Spinal cord (tissue), 10 donors: ENCODE data around the gene KRT33B. TPM values are rescaled to one million over a fixed set of nuclear protein-coding genes. Genes with fewer than 3 reads are reported as not detected.
"Not testable (repeated sequence)": the region's sequence is repeated elsewhere in the genome, so short reads cannot be mapped to it uniquely, and the experiment has no call there.

Source experiments
- DNase-seq, 6 donors: peaks; one replicate each; pipeline versions ENCODE4 v3.0.0 to v3.0.0-alpha.2; 2013 to 2015; ENCODE audit warnings: low spot score in 6 of 6, low read depth in 4 of 6
- H3K27ac ChIP-seq: one replicate; pipeline ENCODE4 v1.5.1; 2013; ENCODE audit warnings: low read depth, low read length, control low read depth
- H3K27me3 ChIP-seq: one replicate; pipeline ENCODE4 v1.6.1; 2013; ENCODE audit warnings: low read length; ENCODE audit not compliant: control insufficient read depth, insufficient read depth
- H3K36me3 ChIP-seq: one replicate; pipeline ENCODE4 v1.6.1; 2013; ENCODE audit warnings: low read length; ENCODE audit not compliant: control insufficient read depth, insufficient read depth
- H3K4me1 ChIP-seq: one replicate; pipeline ENCODE4 v1.6.1; 2013; ENCODE audit warnings: low read length; ENCODE audit not compliant: control insufficient read depth, insufficient read depth
- H3K4me3 ChIP-seq: one replicate; pipeline ENCODE4 v1.5.1; 2013; ENCODE audit warnings: low read depth, low read length, control low read depth
- H3K9me3 ChIP-seq: one replicate; pipeline ENCODE4 v1.6.1; 2013; ENCODE audit warnings: low read length; ENCODE audit not compliant: control insufficient read depth, insufficient read depth
- WGBS: methylation state at CpG from one replicate; pipeline ENCODE4 v1.1.5; 2013; ENCODE audit warnings: missing lambda C conversion rate; ENCODE audit not compliant: insufficient coverage; 5-methylcytosine and 5-hydroxymethylcytosine counted together
- polyA plus RNA-seq, 2 donors: library from polyadenylated mRNA; unstranded; fragments of 120-200 nt; gene quantifications; one replicate each; pipeline ENCODE4 v1.2.1, GENCODE V29; 2013; ENCODE audit not compliant: insufficient read length in 2 of 2
- total RNA-seq, 2 donors: library from RNA; depleted of rRNA in 1 of 2; stranded (reverse); fragments of 120-200 nt in 1 of 2; fragments of >200 nt in 1 of 2; gene quantifications; one replicate each; pipeline versions ENCODE4 v1.2.3 to v1.2.4, GENCODE V29; 2013 to 2014
- donor health status: healthy.

Gene KRT33B
- total and polyA plus RNA-seq, 4 donors: 0.20 to 0.44 TPM; not detected in 2

DNA sequence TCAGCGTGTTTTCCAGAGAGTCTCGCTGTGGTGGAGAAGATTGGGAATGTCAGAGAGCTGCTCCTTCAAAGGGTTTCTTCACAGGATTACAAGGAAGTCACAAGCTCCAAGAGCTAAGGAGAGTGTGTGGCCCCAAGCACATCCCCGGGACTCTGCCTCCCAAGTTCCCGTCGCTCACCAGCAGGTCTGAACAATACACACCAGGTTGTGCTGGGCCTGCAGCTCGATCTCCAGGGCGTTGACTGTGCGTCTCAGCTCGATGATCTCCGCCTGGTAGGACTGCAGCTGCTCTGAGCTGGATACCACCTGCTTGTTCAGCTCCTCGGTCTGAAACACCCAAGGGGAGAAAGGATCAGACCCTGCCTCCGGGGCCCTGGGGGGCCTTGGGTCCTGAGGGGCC, 25.4 kb upstream of the KRT33B start:
- not testable (repeated sequence) for H3K27me3 ChIP-seq, H3K36me3 ChIP-seq, DNase-seq, H3K4me3 ChIP-seq, H3K4me1 ChIP-seq, H3K9me3 ChIP-seq, H3K27ac ChIP-seq
- 93% methylated on average over 8 of the region's 12 CpGs for WGBS

DNA sequence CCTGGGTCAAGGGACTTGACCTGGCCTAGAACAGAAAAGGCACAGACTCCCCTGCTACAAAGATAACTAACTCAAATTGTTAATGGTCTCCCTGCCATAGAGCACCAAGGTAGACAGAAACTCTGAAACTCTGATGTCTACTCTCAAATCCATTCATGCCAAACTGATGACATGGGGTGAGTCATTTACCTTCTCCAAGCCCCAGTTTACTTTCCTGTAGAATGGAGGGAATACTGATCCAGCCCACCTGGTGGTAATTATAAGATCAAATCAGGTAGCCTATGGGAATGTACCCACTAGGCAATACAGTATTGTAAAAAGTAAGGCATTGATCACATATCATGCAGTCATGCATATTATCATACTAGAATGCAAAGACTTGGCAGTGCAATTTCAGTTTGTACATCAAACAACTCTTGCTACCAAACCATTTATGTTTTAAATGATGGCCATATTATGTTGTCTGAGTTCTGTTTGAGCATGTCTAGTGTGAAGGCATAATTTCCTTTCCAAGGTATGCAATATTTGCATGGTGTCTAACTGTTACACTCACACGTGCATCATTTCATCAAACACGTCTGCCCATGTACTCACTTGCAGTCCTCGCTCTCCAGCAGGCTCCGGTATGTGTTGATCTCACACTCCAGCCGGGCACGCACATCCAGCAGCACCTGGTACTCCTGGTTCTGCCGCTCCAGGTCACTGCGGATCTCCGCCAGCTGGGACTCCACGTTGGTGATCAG, 24.8 kb upstream of the KRT33B start:
- no peak for DNase-seq
- WGBS: 89% methylated on average over 10 of the region's 10 CpGs
- Histone ChIP-seq H3K27ac (no peak overlapping the region), H3K4me3 (no peak overlapping the region), H3K27me3 (no peaks in the 10 kb centered on the region), H3K36me3 (no peaks in the 10 kb centered on the region), H3K4me1 (no peaks in the 10 kb centered on the region), H3K9me3 (no peaks in the 10 kb centered on the region)

DNA sequence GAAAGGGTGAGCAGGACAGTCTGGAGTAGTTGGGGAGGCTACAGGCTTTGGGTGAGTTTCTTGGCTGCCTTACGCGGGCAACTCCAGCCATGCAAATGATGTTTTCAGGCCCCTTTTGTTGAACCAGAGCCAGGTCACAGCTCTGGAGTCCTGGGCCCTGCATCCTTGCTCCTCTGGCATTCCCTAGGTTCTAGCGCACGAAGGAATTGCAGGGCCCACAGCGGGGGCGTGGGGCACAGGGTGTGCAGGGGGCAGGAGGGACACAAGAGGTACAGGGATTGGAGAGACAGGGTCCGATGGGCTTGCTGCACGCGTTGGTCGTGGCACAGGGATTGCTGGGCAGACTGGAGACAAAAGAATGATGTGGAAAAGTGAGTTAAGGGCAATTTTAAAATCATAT, 24.2 kb upstream of the KRT33B start:
- Histone ChIP-seq H3K27me3 (no peaks in the 10 kb centered on the region), H3K36me3 (no peaks in the 10 kb centered on the region), H3K9me3 (no peaks in the 10 kb centered on the region), H3K27ac (no peak overlapping the region), H3K4me3 (no peak overlapping the region), H3K4me1 (no peaks in the 10 kb centered on the region)
- no peak for DNase-seq
- WGBS: 84% methylated on average over 9 of the region's 10 CpGs

DNA sequence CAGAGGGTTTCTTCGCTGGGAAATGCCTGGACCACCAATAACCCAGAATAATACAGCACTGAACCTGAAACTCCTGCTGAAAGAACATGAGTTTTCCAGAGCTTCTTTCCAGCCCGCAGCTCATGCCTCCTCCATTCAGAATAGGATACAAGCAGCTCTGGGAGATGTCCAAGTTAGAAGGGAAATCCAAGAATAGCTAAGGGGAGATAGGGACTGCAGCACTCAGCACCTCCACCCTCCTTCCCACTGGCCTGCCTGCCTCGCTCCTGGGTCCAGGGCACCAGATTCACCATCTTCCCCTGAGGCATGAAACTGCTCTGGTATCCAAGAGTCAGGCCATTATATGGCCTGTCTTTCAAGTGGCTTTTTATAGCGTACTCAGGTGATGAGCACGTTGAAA, 23.7 kb upstream of the KRT33B start:
- Histone ChIP-seq H3K27me3 (no peaks in the 10 kb centered on the region), H3K4me3 (no peak overlapping the region), H3K9me3 (no peaks in the 10 kb centered on the region), H3K36me3 (no peaks in the 10 kb centered on the region), H3K4me1 (no peaks in the 10 kb centered on the region), H3K27ac (no peak overlapping the region)
- 33% methylated on average over 1 of the region's 5 CpGs for WGBS
- no peak for DNase-seq

DNA sequence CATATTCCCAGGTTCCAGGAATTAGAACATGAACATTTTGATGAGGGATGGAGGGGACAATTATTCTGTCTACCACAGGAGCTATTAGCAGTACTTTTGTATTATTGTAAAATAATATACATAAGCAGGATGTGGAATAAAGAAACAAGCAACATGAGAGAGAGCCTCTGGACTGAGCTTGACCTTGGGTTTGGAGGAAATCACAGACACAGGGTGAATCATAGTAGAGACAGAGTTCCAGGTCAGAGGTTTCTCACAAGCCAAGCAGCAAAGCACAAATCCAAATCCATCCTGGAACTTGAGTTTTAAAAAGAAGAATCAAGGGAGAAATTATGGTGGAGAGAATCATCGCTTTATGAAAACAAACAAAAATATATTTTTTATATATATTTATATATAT, 22.7 kb upstream of the KRT33B start:
- Histone ChIP-seq H3K4me1 (no peaks in the 10 kb centered on the region), H3K36me3 (no peaks in the 10 kb centered on the region), H3K27ac (no peak overlapping the region), H3K27me3 (no peaks in the 10 kb centered on the region), H3K9me3 (no peaks in the 10 kb centered on the region), H3K4me3 (no peak overlapping the region)
- DNase-seq: no peak
- WGBS: no CpG with 5 or more reads among the region's 1 CpG

DNA sequence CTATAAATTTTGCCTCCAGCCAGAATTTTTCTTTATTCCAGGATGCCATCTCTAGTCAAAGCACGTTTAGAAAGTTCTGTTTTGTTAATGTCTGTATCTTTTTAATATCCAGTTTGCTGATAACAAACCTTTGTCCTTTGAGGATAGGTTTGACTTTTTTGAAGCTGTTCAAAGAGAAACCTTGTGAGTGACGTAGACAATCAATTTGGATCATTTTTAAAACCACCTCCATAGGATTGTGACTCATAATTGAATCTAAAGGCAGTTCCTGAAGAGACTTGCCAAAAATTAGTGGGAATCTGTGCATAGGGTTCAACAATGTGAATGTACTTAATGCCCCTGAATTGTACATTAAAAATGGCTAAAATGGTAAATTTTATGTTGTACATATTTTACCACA, 21.9 kb upstream of the KRT33B start:
- DNase-seq: no peak
- H3K9me3 ChIP-seq: no peaks in the 10 kb centered on the region
- no peak overlapping the region for H3K27ac ChIP-seq
- H3K36me3 ChIP-seq: no peaks in the 10 kb centered on the region
- no peaks in the 10 kb centered on the region for H3K4me1 ChIP-seq
- WGBS: no CpG with 5 or more reads among the region's 2 CpGs
- no peak overlapping the region for H3K4me3 ChIP-seq
- H3K27me3 ChIP-seq: no peaks in the 10 kb centered on the region

DNA sequence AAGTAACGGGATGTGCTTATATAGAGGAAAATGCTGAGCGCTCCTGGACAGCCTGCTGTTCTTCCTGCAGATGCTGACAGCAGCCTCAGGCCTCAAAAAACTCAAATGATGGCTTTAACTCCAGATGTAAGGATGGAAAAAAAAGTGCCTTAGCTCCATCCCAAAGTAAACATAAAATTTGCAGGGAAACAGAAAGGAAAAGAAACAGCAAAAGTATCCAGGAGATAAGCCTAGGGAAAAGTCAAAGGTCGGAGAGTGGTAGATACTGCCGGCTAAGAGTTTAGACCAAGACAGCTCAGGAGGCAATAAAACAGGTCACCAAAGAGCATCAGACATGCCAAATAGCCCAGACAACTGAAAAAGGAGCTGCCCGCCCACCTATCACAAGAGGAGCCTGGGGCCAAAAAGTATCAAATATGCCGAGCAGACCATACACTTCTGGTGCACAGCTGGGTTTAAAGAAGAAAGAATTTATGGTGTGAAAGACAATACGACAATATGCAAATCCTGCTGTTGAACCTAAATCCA, 20.9 kb upstream of the KRT33B start:
- DNase-seq: no peak
- WGBS: 68% methylated on average over 3 of the region's 7 CpGs
- H3K36me3 ChIP-seq: no peaks in the 10 kb centered on the region
- no peaks in the 10 kb centered on the region for H3K4me1 ChIP-seq
- H3K9me3 ChIP-seq: peaks cover 3% of the 10 kb centered on the region
- H3K27me3 ChIP-seq: no peaks in the 10 kb centered on the region
- no peak overlapping the region for H3K27ac ChIP-seq
- no peak overlapping the region for H3K4me3 ChIP-seq

DNA sequence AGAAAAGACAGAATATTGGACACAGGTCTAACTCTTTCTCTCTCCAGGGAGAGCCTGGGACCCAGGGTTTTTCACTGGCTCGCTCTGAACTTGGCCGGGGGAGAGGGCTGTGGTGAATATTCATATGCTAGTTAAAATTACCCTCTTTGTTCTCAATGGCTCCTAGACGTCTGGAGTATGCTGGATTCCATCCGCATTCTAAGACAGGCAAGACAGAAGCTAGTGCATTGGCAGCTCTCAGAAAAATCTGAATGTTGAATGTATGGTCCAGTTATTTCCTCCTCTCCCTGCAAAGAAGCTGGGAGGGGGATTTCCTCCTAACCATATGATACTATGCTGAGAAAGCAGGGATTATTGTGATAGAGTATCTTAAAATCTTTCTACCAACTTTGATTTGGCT, 18.1 kb upstream of the KRT33B start:
- no peaks in the 10 kb centered on the region for H3K27me3 ChIP-seq
- no peak for DNase-seq
- H3K4me3 ChIP-seq: no peak overlapping the region
- H3K36me3 ChIP-seq: no peaks in the 10 kb centered on the region
- no peaks in the 10 kb centered on the region for H3K4me1 ChIP-seq
- no peak overlapping the region for H3K27ac ChIP-seq
- peaks cover 3% of the 10 kb centered on the region for H3K9me3 ChIP-seq
- WGBS: no CpG with 5 or more reads among the region's 4 CpGs

DNA sequence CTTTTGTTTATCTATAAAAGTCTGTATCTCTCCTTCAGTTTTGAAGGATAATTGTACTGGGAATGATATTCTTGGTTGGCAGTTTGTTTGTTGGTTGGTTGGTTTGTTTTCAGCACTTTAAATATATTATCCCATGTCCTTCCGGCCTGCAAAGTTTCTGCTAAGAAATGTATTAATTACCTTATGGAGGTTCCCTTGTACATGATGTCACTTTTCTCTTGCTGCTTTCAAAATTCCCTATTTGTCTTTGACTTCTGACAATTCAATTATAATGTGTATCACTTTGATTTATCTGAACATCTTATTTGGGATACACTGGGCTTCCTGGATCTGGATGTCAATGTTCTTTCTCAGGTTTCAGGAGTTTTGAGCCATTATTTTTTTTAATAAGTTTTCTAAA, 16.6 kb upstream of the KRT33B start:
- no CpG with 5 or more reads among the region's 1 CpG for WGBS
- peaks cover 3% of the 10 kb centered on the region for H3K9me3 ChIP-seq

DNA sequence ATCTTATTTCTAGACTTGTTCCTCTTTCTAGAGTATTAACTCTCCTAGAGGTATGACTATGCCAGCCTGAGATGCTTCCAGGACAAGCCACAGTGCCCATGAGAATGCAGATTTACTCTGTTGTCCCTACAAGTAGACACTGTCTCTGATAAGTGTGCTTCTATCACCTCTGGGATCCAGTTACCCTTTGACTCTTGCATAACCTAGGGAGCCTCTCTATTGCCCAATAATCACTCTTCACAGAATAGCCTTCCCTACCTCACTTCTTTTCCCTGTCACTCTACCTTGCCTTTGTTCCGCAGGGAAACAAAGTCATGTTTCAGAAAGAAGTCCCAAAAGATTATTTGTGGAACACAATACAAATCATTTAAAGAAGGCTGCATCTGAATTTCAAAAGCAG, 14.1 kb upstream of the KRT33B start:
- Histone ChIP-seq H3K27ac (no peak overlapping the region), H3K9me3 (peaks cover 3% of the 10 kb centered on the region), H3K4me3 (no peak overlapping the region), H3K36me3 (no peaks in the 10 kb centered on the region), H3K27me3 (peaks cover 5% of the 10 kb centered on the region), H3K4me1 (no peaks in the 10 kb centered on the region)
- no CpG with 5 or more reads among the region's 1 CpG for WGBS
- no peak for DNase-seq

More for the DNA sequence above, 16.6 kb upstream of the KRT33B start:
- H3K4me3 ChIP-seq: no peak overlapping the region
- no peak overlapping the region for H3K27ac ChIP-seq
- H3K4me1 ChIP-seq: no peaks in the 10 kb centered on the region
- peaks cover 2% of the 10 kb centered on the region for H3K27me3 ChIP-seq
- no peaks in the 10 kb centered on the region for H3K36me3 ChIP-seq
- no peak for DNase-seq
